ENCODE measurements around the gene IFIT1B. TPM values are rescaled to one million over a fixed set of nuclear protein-coding genes. Genes with fewer than 3 reads are reported as not detected.
"Not testable (repeated sequence)": the region's sequence is repeated elsewhere in the genome, so short reads cannot be mapped to it uniquely, and the experiment has no call there.

IFIT1B gene
- polyA plus RNA-seq, 3 donors = 0.11 to 0.14 (median 0.12) TPM

DNA sequence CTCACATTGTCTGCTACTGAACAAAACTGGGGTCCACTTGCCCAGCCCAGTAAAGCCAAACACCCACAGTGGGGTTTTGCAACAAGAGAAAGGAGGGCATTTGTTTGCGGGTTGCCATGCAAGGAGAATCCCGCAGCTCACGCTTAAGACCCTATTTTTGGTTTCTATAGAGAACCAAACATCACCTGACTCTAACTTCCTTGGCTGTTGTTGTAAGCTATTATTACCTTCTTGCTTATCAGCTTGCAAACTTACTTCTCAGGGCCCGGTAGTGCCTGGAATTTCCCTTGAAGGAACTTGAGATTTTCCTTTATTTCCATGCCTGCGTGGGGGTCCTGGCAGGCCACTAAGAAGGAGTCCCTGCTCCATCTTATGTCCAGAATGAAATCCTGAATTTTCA is 29.4 kb upstream of the IFIT1B start:
- DNase-seq (ENCODE audit: low read depth in 3 of 3, low spot score in 2 of 3) = no peak

GRCh38 chr10:89348975-89349374 is 28.9 kb upstream of the IFIT1B start:
- no peak for DNase-seq (ENCODE audit: low read depth in 3 of 3, low spot score in 2 of 3)

GRCh38 chr10:89350631-89351315 is 27.1 kb upstream of the IFIT1B start:
- DNase-seq (ENCODE audit: low read depth in 3 of 3, low spot score in 2 of 3) = not testable (repeated sequence)

GRCh38 chr10:89351412-89351779 is 26.5 kb upstream of the IFIT1B start:
- no peak for DNase-seq (ENCODE audit: low read depth in 3 of 3, low spot score in 2 of 3)

GRCh38 chr10:89351780-89352597 is 25.9 kb upstream of the IFIT1B start:
- DNase-seq (ENCODE audit: low read depth in 3 of 3, low spot score in 2 of 3) = no peak

- DNase-seq (ENCODE audit: low read depth in 3 of 3, low spot score in 2 of 3) = no peak
These were observed 25.1 kb upstream of the IFIT1B start for GRCh38 chr10:89352802-89353201.

- DNase-seq (ENCODE audit: low read depth in 3 of 3, low spot score in 2 of 3) = no peak
These were observed 22.4 kb upstream of the IFIT1B start for GRCh38 chr10:89355394-89355931.

DNA sequence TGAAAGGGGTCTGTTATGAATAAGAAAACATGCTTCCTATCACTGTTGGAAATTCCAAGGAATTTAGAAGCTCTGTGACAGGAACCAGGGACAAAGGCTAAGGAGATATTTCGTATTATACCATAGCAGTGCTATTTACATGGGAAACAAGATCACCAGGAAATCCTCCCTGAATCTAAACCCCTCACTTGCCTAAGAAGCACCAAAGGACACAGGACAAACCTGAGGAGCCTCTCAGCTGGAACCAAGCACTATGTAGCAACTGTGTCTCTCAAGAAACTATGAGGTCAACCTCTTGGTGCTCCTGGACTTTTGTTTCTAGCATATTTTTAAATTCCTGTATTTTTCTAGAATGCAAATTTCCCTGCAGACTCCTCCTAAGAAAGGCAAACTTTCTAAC is 20.8 kb upstream of the IFIT1B start:
- no peak for DNase-seq (ENCODE audit: low read depth in 3 of 3, low spot score in 2 of 3)

- no peak for DNase-seq (ENCODE audit: low read depth in 3 of 3, low spot score in 2 of 3)
These were observed 19.9 kb upstream of the IFIT1B start for GRCh38 chr10:89357975-89358374.

- DNase-seq (ENCODE audit: low read depth in 3 of 3, low spot score in 2 of 3) = no peak
These were observed 17.7 kb upstream of the IFIT1B start for GRCh38 chr10:89360157-89360556.

DNA sequence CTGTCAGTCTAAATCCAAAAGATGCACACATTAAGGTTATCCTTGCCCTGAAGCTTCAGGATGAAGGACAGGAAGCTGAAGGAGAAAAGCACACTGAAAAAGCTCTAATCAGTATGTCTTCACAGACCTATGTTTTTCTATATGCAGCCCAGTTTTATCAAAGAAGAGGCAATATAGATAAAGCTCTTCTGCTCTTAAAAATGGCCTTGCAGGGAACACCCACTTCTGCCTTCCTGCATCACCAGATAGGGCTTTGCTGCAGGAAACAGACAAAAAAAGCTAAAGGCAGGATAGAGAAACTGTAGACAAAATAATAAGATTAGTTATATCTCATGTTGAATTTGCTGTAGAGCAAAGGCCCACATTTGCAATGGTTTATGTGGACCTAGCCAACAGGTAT is 14.9 kb upstream of the IFIT1B start:
- DNase-seq (ENCODE audit: low read depth in 3 of 3, low spot score in 2 of 3) = no peak

- no peak for DNase-seq (ENCODE audit: low read depth in 3 of 3, low spot score in 2 of 3)
These were observed 14.0 kb upstream of the IFIT1B start for GRCh38 chr10:89363729-89364442.

GRCh38 chr10:89364531-89364930 is 13.3 kb upstream of the IFIT1B start:
- no peak for DNase-seq (ENCODE audit: low read depth in 3 of 3, low spot score in 2 of 3)

DNA sequence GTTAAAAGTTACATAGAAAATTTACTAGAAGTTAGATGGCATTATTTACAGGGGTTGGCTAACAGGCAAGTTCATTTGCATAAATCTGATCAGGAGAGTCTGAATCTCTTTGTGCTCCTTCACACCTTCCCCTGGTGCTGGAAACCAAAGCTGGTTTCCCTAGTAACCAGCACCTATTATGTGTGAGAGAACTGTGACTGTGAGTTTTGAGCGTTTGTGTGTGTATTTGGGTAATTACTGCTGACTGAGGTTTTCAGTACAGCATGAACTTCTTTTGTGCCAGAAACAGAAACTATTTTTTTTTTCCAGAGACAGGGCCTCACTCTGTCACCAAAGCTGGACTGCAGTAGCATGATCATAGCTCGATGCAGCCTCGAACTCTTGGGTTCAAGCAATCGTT is 10.3 kb upstream of the IFIT1B start:
- DNase-seq (ENCODE audit: low read depth in 3 of 3, low spot score in 2 of 3) = no peak

DNA sequence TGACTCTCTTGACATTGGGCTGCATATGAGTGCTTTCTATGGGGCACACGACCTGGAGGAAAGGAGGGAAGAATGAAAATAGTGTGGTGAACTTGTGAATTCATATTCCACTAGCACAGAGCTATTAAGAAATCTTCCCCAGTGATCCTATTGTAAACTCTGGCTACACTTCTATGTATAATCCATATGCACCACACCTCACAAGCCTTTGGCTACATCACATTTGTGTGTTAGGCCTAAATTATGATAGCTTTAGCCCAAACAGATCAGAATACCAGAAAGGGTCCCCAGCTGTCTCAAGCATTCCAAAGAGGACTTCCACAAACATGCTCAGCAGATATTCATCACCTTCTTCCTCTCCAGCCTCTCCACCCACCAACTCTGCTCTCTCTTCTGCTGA is 9.7 kb upstream of the IFIT1B start:
- DNase-seq (ENCODE audit: low read depth in 3 of 3, low spot score in 2 of 3) = no peak

DNA sequence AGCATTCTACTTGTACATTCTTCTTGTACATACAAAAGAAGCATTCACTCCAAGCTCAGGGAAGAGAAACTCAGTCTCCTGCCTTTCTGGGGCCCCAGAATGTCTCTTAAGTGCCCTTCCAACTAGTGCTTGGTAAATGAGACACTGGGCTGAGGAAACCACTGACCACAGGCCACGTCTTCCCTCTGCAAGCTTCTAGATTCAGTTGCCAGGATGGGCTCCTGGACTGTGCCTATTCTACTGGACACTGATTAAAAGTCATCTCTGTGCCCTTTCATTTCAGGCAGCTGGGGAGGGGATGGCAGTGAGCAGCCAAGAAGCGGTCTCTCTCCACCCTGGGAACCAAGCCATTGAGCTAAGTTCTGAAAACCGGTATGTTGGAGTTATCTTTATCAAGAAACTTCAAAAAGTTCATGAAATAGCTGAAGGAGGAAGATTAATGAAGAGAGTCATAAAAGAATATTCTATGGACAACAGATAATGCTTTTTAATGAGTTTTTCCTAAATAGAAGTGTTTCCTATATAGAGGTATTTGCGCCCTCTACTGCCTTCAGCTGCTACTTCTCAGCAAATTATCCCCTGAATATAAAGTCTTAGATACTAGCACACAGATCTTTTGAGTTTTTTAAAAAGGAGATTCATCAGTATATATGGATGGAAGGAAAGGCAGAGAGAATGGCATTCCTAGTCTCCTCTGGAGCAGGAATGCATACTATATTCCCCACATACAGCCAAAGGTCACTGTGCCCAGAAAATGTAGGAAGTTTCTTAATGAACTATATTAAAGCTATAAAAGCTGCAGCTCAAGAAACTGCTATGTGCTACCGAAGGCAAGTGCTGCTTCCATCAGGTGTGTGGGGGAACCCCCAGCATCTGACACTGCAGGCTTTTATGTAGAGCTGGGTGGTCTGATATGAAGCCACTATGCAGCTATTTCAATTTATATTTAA is 8.4 kb upstream of the IFIT1B start:
- DNase-seq (ENCODE audit: low read depth in 3 of 3, low spot score in 2 of 3) = no peak

DNA sequence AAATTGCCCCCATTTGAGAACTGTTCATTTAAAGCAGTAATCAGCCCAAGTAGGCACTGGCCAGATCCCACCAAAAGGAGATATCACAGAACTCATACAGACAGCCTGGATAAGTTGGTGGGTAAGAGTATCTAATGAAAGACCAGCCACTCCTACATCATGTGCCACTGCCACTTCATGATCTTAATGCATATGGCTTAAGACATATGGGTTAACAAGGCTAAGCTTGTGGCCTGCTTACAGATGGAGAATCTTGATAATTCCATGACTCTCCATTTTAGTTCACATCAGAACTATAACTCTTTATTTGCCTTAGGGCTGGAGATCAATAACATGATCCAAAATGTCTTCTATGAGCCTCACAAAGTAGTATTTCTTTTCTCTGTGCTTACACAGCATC is 6.8 kb upstream of the IFIT1B start:
- no peak for DNase-seq (ENCODE audit: low read depth in 3 of 3, low spot score in 2 of 3)

- DNase-seq (ENCODE audit: low read depth in 3 of 3, low spot score in 2 of 3) = no peak
These were observed 5.9 kb upstream of the IFIT1B start for GRCh38 chr10:89371987-89372386.

- no peak for DNase-seq (ENCODE audit: low read depth in 3 of 3, low spot score in 2 of 3)
These were observed 3.7 kb upstream of the IFIT1B start for GRCh38 chr10:89373916-89374711.
